AG04450 (cell line): ENCODE measurements around the gene GPR158. TPM values are rescaled to one million over a fixed set of nuclear protein-coding genes. Genes with fewer than 3 reads are reported as not detected.

Source experiments
- CTCF ChIA-PET: fragments of 300-600, 350-600 bp; formaldehyde crosslinking; extraction: SDS; loops from one replicate; lab custom pipeline; 2022; ENCODE audit warnings: antibody characterized with exemption, inconsistent platforms; lab: Charles Lee
- POLR2A ChIA-PET: fragments of 350-600 bp; formaldehyde crosslinking; extraction: SDS; loops from one replicate; lab custom pipeline; 2021; ENCODE audit warnings: antibody characterized with exemption, inconsistent platforms; lab: Yijun Ruan, JAX
- DNase-seq: peaks from one replicate; pipeline ENCODE4 v3.0.0-alpha.2; 2011; ENCODE audit warnings: low read depth, low spot score
- H3K27ac ChIP-seq: one replicate; pipeline ENCODE4 v1.5.1; 2012; ENCODE audit warnings: low read depth, low read length, control low read depth
- H3K27me3 ChIP-seq: one replicate; pipeline ENCODE4 v1.6.0; 2012; ENCODE audit warnings: low read length; ENCODE audit not compliant: control insufficient read depth, insufficient read depth
- H3K4me3 ChIP-seq: 2 replicates; pipeline ENCODE4 v1.5.1; 2011; ENCODE audit warnings: mild to moderate bottlenecking, low read depth, low read length, control low read depth
- H3K9me3 ChIP-seq: 2 replicates; pipeline ENCODE4 v1.5.1; 2012; ENCODE audit warnings: low read length; ENCODE audit not compliant: control insufficient read depth, insufficient read depth
- polyA plus RNA-seq: library from polyadenylated mRNA; depleted of rRNA; stranded (reverse); fragments of >200 nt; gene quantifications from 2 replicates; pipeline ENCODE4 v1.2.3, GENCODE V29; 2011
- TF ChIP-seq, protein P1 (sequence below): IDR thresholded peaks from 2 replicates; pipeline ENCODE4 v1.5.1; 2011; ENCODE audit warnings: low read depth, low read length, control low read depth, inconsistent platforms

The GPR158 gene
- polyA plus RNA-seq, 1 experiment, result not detected

DNA sequence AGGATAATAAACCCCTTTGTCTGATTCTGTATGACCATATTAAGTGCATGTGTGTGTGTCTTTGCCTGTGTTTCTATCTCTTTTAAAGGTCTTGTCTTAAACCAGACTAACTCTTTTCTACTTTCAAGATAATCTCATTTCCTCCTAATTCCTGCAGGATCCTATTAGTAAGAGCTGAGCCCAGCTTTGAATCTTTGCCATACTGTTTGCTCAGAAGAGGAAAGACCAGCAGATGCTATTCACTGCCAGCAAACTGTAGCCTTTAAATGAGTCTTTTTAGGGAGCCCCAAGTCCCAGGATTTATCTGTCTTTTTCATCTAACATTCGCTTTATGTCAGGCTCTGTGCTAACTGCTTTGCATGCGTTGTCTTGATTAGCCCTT is 2.9 kb downstream of the GPR158 start:
- no peak for DNase-seq
- Histone ChIP-seq H3K27me3 (peaks cover 18% of the 10 kb centered on the region), H3K4me3 (no peak overlapping the region), H3K27ac (no peak overlapping the region), H3K9me3 (peaks cover 13% of the 10 kb centered on the region)
- TF ChIP-seq, protein P1, sequence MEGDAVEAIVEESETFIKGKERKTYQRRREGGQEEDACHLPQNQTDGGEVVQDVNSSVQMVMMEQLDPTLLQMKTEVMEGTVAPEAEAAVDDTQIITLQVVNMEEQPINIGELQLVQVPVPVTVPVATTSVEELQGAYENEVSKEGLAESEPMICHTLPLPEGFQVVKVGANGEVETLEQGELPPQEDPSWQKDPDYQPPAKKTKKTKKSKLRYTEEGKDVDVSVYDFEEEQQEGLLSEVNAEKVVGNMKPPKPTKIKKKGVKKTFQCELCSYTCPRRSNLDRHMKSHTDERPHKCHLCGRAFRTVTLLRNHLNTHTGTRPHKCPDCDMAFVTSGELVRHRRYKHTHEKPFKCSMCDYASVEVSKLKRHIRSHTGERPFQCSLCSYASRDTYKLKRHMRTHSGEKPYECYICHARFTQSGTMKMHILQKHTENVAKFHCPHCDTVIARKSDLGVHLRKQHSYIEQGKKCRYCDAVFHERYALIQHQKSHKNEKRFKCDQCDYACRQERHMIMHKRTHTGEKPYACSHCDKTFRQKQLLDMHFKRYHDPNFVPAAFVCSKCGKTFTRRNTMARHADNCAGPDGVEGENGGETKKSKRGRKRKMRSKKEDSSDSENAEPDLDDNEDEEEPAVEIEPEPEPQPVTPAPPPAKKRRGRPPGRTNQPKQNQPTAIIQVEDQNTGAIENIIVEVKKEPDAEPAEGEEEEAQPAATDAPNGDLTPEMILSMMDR, result no peak
- ChIA-PET POLR2A (no interaction called here), CTCF (no interaction called here)

DNA sequence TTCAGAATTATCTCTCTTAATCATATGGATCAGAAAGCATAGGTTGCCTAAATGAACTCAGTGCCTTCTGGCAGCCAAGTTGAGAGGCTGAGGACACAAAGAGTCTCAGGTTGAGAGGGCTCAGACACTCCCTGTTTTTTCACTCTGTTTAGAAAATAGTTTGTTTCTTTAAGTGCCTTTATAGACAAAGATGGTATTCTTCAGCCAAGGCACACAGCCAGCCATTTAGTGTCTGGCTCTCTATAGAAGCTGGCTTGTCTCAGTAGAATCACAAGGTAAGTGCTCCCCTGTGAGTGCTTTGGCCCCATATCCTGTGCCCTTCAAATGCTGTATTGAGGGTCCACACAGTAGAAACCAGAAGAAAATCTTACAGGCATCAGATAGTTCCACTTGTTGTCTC is 3.6 kb downstream of the GPR158 start:
- Histone ChIP-seq H3K27me3 (peaks cover 18% of the 10 kb centered on the region), H3K9me3 (peaks cover 13% of the 10 kb centered on the region), H3K27ac (no peak overlapping the region), H3K4me3 (no peak overlapping the region)
- TF ChIP-seq, protein P1, result no peak
- ChIA-PET CTCF (no interaction called here), POLR2A (no interaction called here)
- DNase-seq, result no peak

DNA sequence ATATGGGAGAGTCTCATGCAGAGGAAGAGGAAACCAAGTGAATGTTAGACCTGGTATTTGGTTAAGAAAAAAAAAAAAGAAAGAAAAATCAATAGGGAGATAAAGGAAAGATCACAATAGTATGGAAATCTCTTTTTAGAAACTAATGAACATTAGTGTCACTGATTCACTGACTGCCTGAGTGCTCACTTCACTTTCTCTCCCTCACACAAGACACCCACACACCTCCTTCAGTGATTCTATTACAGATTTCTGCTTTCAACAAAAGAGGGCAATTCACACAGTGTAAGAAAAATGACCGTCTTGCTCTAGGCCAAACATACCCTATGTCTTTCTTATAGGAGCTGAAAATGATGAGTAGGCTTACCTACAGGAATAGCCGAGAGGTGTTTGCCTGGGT is 6.0 kb downstream of the GPR158 start:
- peaks cover 8% of the 10 kb centered on the region for H3K27me3 ChIP-seq
- H3K4me3 ChIP-seq, result no peak overlapping the region
- ChIA-PET CTCF (no interaction called here), POLR2A (no interaction called here)
- H3K27ac ChIP-seq, result no peak overlapping the region
- H3K9me3 ChIP-seq, result peaks cover 3% of the 10 kb centered on the region
- TF ChIP-seq, protein P1, result no peak
- DNase-seq, result no peak

DNA sequence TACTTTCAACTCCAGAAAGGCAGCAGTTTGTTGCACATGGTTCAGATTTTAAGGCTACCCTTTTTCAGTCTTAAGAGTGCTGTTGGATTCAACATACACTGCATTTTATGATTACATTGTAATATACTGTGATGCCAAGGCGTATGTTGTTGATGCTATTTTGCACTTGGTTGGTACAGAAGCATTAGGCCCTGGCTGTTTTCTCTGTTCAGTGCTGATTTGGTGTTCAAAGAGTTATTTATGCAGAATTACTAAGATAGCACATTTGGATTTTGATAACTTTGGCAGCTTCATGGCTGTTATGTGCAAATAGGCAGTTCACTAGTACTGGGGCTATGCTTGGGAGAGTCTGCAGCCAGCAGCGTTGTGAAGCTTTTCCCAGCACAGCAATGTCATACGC is 7.8 kb downstream of the GPR158 start:
- H3K4me3 ChIP-seq, result no peak overlapping the region
- TF ChIP-seq, protein P1, result no peak
- CTCF ChIA-PET, result interaction anchor here (0.7 kb wide), 1 partner anchor 22 kb away, joined by 4 read pairs; no protein-coding TSS in a partner anchor
- no peaks in the 10 kb centered on the region for H3K9me3 ChIP-seq
- POLR2A ChIA-PET, result no interaction called here
- no peak for DNase-seq
- H3K27ac ChIP-seq, result no peak overlapping the region
- no peaks in the 10 kb centered on the region for H3K27me3 ChIP-seq

DNA sequence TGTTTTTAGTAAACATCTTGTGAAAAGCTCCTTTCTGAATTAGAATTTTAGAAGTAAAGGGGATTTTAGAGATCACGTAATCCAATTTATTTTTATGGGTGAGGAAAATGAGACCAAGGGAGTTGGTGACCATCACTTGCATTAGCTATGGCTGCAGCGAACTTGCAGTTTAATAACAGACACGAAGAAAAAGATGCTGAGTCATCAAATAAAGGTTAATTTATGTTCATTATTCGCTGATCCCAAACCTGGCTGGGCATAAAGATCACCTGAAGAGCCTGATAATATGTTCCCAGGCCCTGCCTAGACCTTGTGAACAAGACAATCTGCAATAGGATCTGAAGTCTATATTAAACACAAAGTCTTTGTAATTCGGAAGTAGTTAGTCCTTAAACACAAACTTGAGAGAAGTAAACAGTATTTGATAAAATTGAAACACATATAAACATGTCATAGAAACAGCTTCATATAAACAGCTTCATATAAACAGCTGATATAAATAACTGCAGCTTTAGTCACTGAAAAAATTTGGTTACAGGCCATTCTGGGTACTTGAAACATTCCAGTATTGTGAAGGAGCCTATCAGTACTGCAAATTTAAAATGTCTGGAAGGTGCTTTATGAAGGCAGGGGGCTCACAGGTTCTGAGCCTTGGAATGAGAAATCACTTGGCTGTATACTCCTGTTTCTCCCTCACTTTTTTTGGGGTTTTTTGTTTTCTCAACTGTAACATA is 16.5 kb downstream of the GPR158 start:
- CTCF ChIA-PET, result interaction anchor here (1.0 kb wide), 1 partner anchor 36 kb away, joined by 4 read pairs; no protein-coding TSS in a partner anchor
- TF ChIP-seq, protein P1, result no peak
- Histone ChIP-seq H3K4me3 (no peak overlapping the region), H3K27ac (no peak overlapping the region), H3K9me3 (no peaks in the 10 kb centered on the region), H3K27me3 (no peaks in the 10 kb centered on the region)
- POLR2A ChIA-PET, result no interaction called here
- no peak for DNase-seq
